A549 (cell line): ENCODE results near the gene IL6R. TPM values are rescaled to one million over a fixed set of nuclear protein-coding genes. Genes with fewer than 3 reads are reported as not detected.
A peak's percentile ranks its signal among the peaks of the same experiment; 100 is the strongest.

Experiments
- ATAC-seq, 2 experiments: fragments of 200-7000 bp in 1 of 2; fragments of >200 bp in 1 of 2; cut with Nextera tagmentation in 1 of 2; cut with Tn5 transposase in 1 of 2; 3 replicates each; pipeline versions ENCODE4 v1.8.0 to v1.9.1; 2018 to 2020; ENCODE audit warnings: mild to moderate bottlenecking in 1 of 2, moderate library complexity in 1 of 2
- CTCF ChIA-PET: fragments of 300-600 bp; sonication (Branson Sonifier 250); formaldehyde crosslinking; extraction: SDS; loops from one replicate; lab custom pipeline; 2021; ENCODE audit warnings: antibody characterized with exemption, inconsistent platforms; lab: Yijun Ruan, JAX
- POLR2A ChIA-PET: fragments of 350-600 bp; formaldehyde crosslinking; extraction: SDS; loops from one replicate; lab custom pipeline; 2021; ENCODE audit warnings: antibody characterized with exemption, inconsistent platforms; lab: Yijun Ruan, JAX
- DNase-seq, 2 experiments: peaks; one replicate each; pipeline versions ENCODE4 v3.0.0 to v3.0.0-alpha.2; 2011 to 2016; ENCODE audit warnings: low read depth in 1 of 2, low spot score in 1 of 2
- FAIRE-seq: peaks from 2 replicates; lab custom pipeline; 2011; peaks lifted over from hg19 to GRCh38; lab: Jason Lieb, UNC
- H3K27ac ChIP-seq, 2 experiments: fragments of >200 bp; sonication (Bioruptor Twin); formaldehyde crosslinking; 3 replicates each; pipeline ENCODE4 v1.5.1; 2016 to 2017
- H3K4me1 ChIP-seq: fragments of >200 bp; sonication (Bioruptor Twin); formaldehyde crosslinking; 3 replicates; pipeline ENCODE4 v1.6.1; 2016
- H3K4me2 ChIP-seq: fragments of >200 bp; sonication (Bioruptor Twin); formaldehyde crosslinking; 3 replicates; pipeline ENCODE4 v1.6.1; 2016
- H3K4me3 ChIP-seq: fragments of >200 bp; sonication (Bioruptor Twin); formaldehyde crosslinking; 3 replicates; pipeline ENCODE4 v1.5.1; 2016
- H3K9me3 ChIP-seq: fragments of >200 bp; sonication (Bioruptor Twin); formaldehyde crosslinking; 3 replicates; pipeline ENCODE4 v1.6.1; 2016
- ATOH8 ChIP-seq: fragments of 250-450 bp; sonication (Bioruptor Pico); IDR thresholded peaks from 2 replicates; pipeline ENCODE4 v1.5.0; 2020; ENCODE audit warnings: low read depth, mild to moderate bottlenecking, moderate library complexity
- ELK1 ChIP-seq: fragments of 150-350 bp; IDR thresholded peaks from 2 replicates; pipeline ENCODE4 v1.6.1; 2014; ENCODE audit warnings: low read depth, mild to moderate bottlenecking, low read length
- EP300 ChIP-seq, 2 experiments: fragments of >200 bp; sonication (Bioruptor Twin); formaldehyde crosslinking; IDR thresholded peaks; 2 replicates in 1 of 2; 3 replicates in 1 of 2; pipeline ENCODE4 v1.6.1; 2016 to 2017
- HES2 ChIP-seq: fragments of >200 bp; sonication (Bioruptor Twin); formaldehyde crosslinking; IDR thresholded peaks from 2 replicates; pipeline ENCODE4 v1.6.1; 2016
- HOXB13 ChIP-seq: fragments of 250-450 bp; sonication (Bioruptor Pico); IDR thresholded peaks from 2 replicates; pipeline ENCODE4 v1.5.0; 2020; ENCODE audit warnings: low read depth, mild to moderate bottlenecking, moderate library complexity
- MAFK ChIP-seq: fragments of 450-650 bp; IDR thresholded peaks from 2 replicates; pipeline ENCODE4 v1.6.1; 2014; ENCODE audit not compliant: partially characterized antibody
- MAX ChIP-seq: IDR thresholded peaks from 2 replicates; pipeline ENCODE4 v1.6.1; 2012
- MYC ChIP-seq: IDR thresholded peaks from 2 replicates; pipeline ENCODE4 v1.6.1; 2012; ENCODE audit warnings: mild to moderate bottlenecking, inconsistent platforms, low read length, improper control_type of control experiment, borderline replicate concordance
- PHF8 ChIP-seq: fragments of 200-600 bp; sonication (generic); IDR thresholded peaks from 2 replicates; pipeline ENCODE4 v1.6.1; 2016; ENCODE audit warnings: low read depth, mild to moderate bottlenecking, antibody characterized with exemption, moderate library complexity, borderline replicate concordance
- POLR2A ChIP-seq: IDR thresholded peaks from 2 replicates; pipeline ENCODE4 v1.6.1; 2012; ENCODE audit warnings: mild to moderate bottlenecking, low read length
- RCOR1 ChIP-seq: fragments of 150-350 bp; IDR thresholded peaks from 2 replicates; pipeline ENCODE4 v1.6.1; 2014; ENCODE audit warnings: antibody characterized with exemption, low read length, low read depth
- RFX5 ChIP-seq: fragments of 450-650 bp; IDR thresholded peaks from 2 replicates; pipeline ENCODE4 v1.7.1; 2014; ENCODE audit warnings: antibody characterized with exemption, mild to moderate bottlenecking, moderate library complexity
- SMC3 ChIP-seq: fragments of >200 bp; sonication (Bioruptor Twin); formaldehyde crosslinking; IDR thresholded peaks from 3 replicates; pipeline ENCODE4 v1.6.1; 2018; ENCODE audit warnings: inconsistent platforms
- TFCP2L1 ChIP-seq: fragments of 250-450 bp; sonication (Bioruptor Pico); IDR thresholded peaks from 2 replicates; pipeline ENCODE4 v1.5.0; 2021; ENCODE audit warnings: mild to moderate bottlenecking
- TP53 ChIP-seq: fragments of 250-450 bp; sonication (Bioruptor Pico); IDR thresholded peaks from 2 replicates; pipeline ENCODE4 v1.5.0; 2021; ENCODE audit warnings: mild to moderate bottlenecking, moderate library complexity
- ZFP36 ChIP-seq: fragments of 450-650 bp; IDR thresholded peaks from 2 replicates; pipeline ENCODE4 v1.6.1; 2014; ENCODE audit warnings: borderline replicate concordance; ENCODE audit not compliant: partially characterized antibody
- ZNF302 ChIP-seq: fragments of 250-450 bp; sonication (Bioruptor Pico); IDR thresholded peaks from 2 replicates; pipeline ENCODE4 v1.9.0; 2021; ENCODE audit warnings: inconsistent platforms, mild to moderate bottlenecking, moderate library complexity
- WGBS: methylation state at CpG from one replicate; pipeline ENCODE4 v1.1.6; 2017; ENCODE audit errors: missing lambda C conversion rate; 5-methylcytosine and 5-hydroxymethylcytosine counted together
- polyA plus RNA-seq, 4 experiments: library from polyadenylated mRNA; depleted of rRNA in 3 of 4; stranded (reverse); fragments of >200 nt; fragmentation: RNase III in 1 of 4; extraction: RNeasy Plus Mini Kit Qiagen cat#74134 plus additional on column Dnase treatment in 1 of 4; gene quantifications; 2 replicates in 3 of 4; 3 replicates in 1 of 4; pipeline ENCODE4 v1.2.3, GENCODE V29; 2011 to 2017
- TF ChIP-seq, protein P1 (sequence below): fragments of >200 bp; sonication (Bioruptor Twin); formaldehyde crosslinking; IDR thresholded peaks from 3 replicates; pipeline ENCODE4 v1.5.1; 2016
- TF ChIP-seq, protein P2 (sequence below): fragments of 250-450 bp; sonication (Bioruptor Pico); IDR thresholded peaks from 2 replicates; pipeline ENCODE4 v1.5.0; 2021; ENCODE audit warnings: mild to moderate bottlenecking, moderate library complexity, borderline replicate concordance
- TF ChIP-seq, protein P3 (sequence below): fragments of 200-600 bp; sonication (generic); IDR thresholded peaks from 2 replicates; pipeline ENCODE4 v1.6.1; 2016; ENCODE audit warnings: antibody characterized with exemption, mild to moderate bottlenecking, moderate library complexity

IL6R gene
- polyA plus RNA-seq, 2 of the 4 experiments (the other 2 are of a cell fraction): 2.2 to 2.7 TPM

- peak overlapping the region in 1 of 2 experiments; percentile 11; a peak in 3 of 6 replicates for H3K27ac ChIP-seq
- ATAC-seq: no peak
- H3K4me3 ChIP-seq: no peak overlapping the region
- H3K4me2 ChIP-seq: no peak overlapping the region
- DNase-seq: no peak
- peaks cover 31% of the 10 kb centered on the region for H3K4me1 ChIP-seq
- ChIA-PET POLR2A (interaction anchor here (0.7 kb wide), 1 partner anchor 19 kb away, joined by 3 read pairs; no protein-coding TSS in a partner anchor), CTCF (interaction anchor here (0.6 to 1.9 kb wide), 12 partner anchors 10 to 143 kb away, joined by 3 to 9 read pairs (median 4); no protein-coding TSS in a partner anchor)
- no peak for FAIRE-seq
- 84% methylated on average over 3 of the region's 3 CpGs for WGBS
- H3K9me3 ChIP-seq: no peaks in the 10 kb centered on the region
- TF ChIP-seq PHF8: no peak
- TF ChIP-seq, all 56 proteins: peak for 0
These were observed 1.2 kb upstream of the IL6R start for GRCh38 chr1:154403983-154404382.

DNA sequence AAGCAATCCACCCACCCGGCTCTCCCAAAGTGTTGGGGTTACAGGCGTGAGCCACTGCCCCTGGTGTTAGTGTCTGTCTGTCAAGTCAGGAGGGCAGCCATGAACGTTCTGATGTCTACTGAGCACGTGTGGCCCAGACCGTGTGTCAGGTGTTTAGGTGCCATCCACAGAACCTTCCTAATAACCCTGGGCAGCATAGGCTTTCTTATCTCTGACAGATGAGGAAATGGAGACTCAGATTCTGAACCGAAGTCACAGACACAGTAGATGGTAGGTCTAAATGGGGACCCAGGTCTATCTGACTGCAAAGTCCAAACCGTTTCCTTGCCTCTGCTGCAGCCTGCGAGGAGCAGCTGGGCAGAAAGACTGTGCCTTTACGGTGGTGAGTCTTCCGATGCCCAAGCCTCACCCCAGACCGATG is 622 bp upstream of the IL6R start:
- ATAC-seq: peak; percentile 1 to 2; a peak in 4 of 6 replicates
- no peaks in the 10 kb centered on the region for H3K9me3 ChIP-seq

GRCh38 chr1:154405747-154406571 is 816 bp downstream of the IL6R start:
- FAIRE-seq (no peak), DNase-seq (peak; percentile 55 to 66), ATAC-seq (peak; percentile 69 to 76)
- H3K27ac ChIP-seq: peak overlapping the region; percentile 92 to 95
- H3K4me1 ChIP-seq: peaks cover 31% of the 10 kb centered on the region
- 2% methylated on average over 22 of the region's 40 CpGs for WGBS
- no peaks in the 10 kb centered on the region for H3K9me3 ChIP-seq
- CTCF ChIA-PET: interaction anchor here (0.7 to 6.4 kb wide), 18 partner anchors 9 to 132 kb away, joined by 3 to 38 read pairs (median 4); partner anchors contain the start of gene ATP8B2
- peak overlapping the region; percentile 78 for H3K4me3 ChIP-seq
- POLR2A ChIA-PET: interaction anchor here (1.2 to 1.6 kb wide), 3 partner anchors 12 to 26 kb away, joined by 3 to 10 read pairs (median 4); no protein-coding TSS in a partner anchor
- H3K4me2 ChIP-seq: peak overlapping the region; percentile 97
- TF ChIP-seq EP300 (IDR thresholded peaks at IDR 0.05) (no peak), HOXB13 (CRISPR knock-in tag) (no peak), SMC3 (peak; percentile 4; the same call in 1 of the 3 replicates), ELK1 (no peak), MAFK (peak; percentile 6), ZNF302 (CRISPR knock-in tag) (no peak), POLR2A (no peak), ATOH8 (CRISPR knock-in tag) (no peak), MYC (0 out of 2 replicates have a peak, but pooled peaks have one; percentile 20), ZFP36 (no peak)
- TF ChIP-seq, protein P1, sequence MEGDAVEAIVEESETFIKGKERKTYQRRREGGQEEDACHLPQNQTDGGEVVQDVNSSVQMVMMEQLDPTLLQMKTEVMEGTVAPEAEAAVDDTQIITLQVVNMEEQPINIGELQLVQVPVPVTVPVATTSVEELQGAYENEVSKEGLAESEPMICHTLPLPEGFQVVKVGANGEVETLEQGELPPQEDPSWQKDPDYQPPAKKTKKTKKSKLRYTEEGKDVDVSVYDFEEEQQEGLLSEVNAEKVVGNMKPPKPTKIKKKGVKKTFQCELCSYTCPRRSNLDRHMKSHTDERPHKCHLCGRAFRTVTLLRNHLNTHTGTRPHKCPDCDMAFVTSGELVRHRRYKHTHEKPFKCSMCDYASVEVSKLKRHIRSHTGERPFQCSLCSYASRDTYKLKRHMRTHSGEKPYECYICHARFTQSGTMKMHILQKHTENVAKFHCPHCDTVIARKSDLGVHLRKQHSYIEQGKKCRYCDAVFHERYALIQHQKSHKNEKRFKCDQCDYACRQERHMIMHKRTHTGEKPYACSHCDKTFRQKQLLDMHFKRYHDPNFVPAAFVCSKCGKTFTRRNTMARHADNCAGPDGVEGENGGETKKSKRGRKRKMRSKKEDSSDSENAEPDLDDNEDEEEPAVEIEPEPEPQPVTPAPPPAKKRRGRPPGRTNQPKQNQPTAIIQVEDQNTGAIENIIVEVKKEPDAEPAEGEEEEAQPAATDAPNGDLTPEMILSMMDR: peak; percentile 44; the same call in 2 of the 3 replicates
- TF ChIP-seq, protein P2, sequence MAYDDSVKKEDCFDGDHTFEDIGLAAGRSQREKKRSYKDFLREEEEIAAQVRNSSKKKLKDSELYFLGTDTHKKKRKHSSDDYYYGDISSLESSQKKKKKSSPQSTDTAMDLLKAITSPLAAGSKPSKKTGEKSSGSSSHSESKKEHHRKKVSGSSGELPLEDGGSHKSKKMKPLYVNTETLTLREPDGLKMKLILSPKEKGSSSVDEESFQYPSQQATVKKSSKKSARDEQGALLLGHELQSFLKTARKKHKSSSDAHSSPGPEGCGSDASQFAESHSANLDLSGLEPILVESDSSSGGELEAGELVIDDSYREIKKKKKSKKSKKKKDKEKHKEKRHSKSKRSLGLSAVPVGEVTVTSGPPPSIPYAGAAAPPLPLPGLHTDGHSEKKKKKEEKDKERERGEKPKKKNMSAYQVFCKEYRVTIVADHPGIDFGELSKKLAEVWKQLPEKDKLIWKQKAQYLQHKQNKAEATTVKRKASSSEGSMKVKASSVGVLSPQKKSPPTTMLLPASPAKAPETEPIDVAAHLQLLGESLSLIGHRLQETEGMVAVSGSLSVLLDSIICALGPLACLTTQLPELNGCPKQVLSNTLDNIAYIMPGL (CRISPR knock-in tag): no peak
- TF ChIP-seq, protein P3, sequence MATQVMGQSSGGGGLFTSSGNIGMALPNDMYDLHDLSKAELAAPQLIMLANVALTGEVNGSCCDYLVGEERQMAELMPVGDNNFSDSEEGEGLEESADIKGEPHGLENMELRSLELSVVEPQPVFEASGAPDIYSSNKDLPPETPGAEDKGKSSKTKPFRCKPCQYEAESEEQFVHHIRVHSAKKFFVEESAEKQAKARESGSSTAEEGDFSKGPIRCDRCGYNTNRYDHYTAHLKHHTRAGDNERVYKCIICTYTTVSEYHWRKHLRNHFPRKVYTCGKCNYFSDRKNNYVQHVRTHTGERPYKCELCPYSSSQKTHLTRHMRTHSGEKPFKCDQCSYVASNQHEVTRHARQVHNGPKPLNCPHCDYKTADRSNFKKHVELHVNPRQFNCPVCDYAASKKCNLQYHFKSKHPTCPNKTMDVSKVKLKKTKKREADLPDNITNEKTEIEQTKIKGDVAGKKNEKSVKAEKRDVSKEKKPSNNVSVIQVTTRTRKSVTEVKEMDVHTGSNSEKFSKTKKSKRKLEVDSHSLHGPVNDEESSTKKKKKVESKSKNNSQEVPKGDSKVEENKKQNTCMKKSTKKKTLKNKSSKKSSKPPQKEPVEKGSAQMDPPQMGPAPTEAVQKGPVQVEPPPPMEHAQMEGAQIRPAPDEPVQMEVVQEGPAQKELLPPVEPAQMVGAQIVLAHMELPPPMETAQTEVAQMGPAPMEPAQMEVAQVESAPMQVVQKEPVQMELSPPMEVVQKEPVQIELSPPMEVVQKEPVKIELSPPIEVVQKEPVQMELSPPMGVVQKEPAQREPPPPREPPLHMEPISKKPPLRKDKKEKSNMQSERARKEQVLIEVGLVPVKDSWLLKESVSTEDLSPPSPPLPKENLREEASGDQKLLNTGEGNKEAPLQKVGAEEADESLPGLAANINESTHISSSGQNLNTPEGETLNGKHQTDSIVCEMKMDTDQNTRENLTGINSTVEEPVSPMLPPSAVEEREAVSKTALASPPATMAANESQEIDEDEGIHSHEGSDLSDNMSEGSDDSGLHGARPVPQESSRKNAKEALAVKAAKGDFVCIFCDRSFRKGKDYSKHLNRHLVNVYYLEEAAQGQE: no peak

More for the DNA sequence above, 622 bp upstream of the IL6R start:
- Histone ChIP-seq H3K4me3 (peak overlapping the region; percentile 78), H3K4me2 (peak overlapping the region; percentile 97), H3K27ac (peak overlapping the region; percentile 92 to 95), H3K4me1 (peaks cover 31% of the 10 kb centered on the region)
- POLR2A ChIA-PET: interaction anchor here (0.7 to 1.6 kb wide), 2 partner anchors 18 to 28 kb away, joined by 3 read pairs; no protein-coding TSS in a partner anchor
- DNase-seq (no peak), FAIRE-seq (no peak)
- 78% methylated on average over 11 of the region's 11 CpGs for WGBS
- TF ChIP-seq RCOR1: no peak
- TF ChIP-seq TP53 (CRISPR knock-in tag): 0 out of 2 replicates have a peak, but pooled peaks have one; percentile 4
- no peak for TF ChIP-seq RFX5
- no peak for TF ChIP-seq TFCP2L1 (CRISPR knock-in tag)
- no peak for TF ChIP-seq POLR2A
- no peak for TF ChIP-seq HES2
- no peak for TF ChIP-seq MAX
- CTCF ChIA-PET: interaction anchor here (0.6 to 1.9 kb wide), 6 partner anchors 10 to 78 kb away, joined by 3 to 9 read pairs (median 4); no protein-coding TSS in a partner anchor
